Brain microvascular endothelial cell (primary cell): Measurements from ENCODE around the gene ASCC2.
A peak's percentile ranks its signal among the peaks of the same experiment; 100 is the strongest.
"Not testable (repeated sequence)": the region's sequence is repeated elsewhere in the genome, so short reads cannot be mapped to it uniquely, and the experiment has no call there.

Experiments
- DNase-seq: peaks from one replicate; pipeline ENCODE4 v3.0.0-alpha.2; 2020
- H3K27ac ChIP-seq: fragments of 250-450 bp; sonication (Bioruptor Pico); 2 replicates; pipeline ENCODE4 v1.5.1; 2020; ENCODE audit warnings: mild to moderate bottlenecking, moderate library complexity
- H3K27me3 ChIP-seq: fragments of 250-450 bp; sonication (Bioruptor Pico); replicated peaks from 2 replicates; pipeline ENCODE4 v1.5.1; 2020; ENCODE audit warnings: mild to moderate bottlenecking
- H3K36me3 ChIP-seq: fragments of 250-450 bp; sonication (Bioruptor Pico); replicated peaks from 2 replicates; pipeline ENCODE4 v1.5.1; 2020; ENCODE audit warnings: mild to moderate bottlenecking
- H3K4me3 ChIP-seq: 2 replicates; pipeline ENCODE4 v1.5.1; 2011; ENCODE audit warnings: low read depth, mild to moderate bottlenecking, control low read depth, low read length, moderate library complexity
- CTCF ChIP-seq: IDR thresholded peaks from 2 replicates; pipeline ENCODE4 v1.5.1; 2011; ENCODE audit warnings: low read depth, mild to moderate bottlenecking, moderate library complexity, low read length, control low read depth, inconsistent platforms; ENCODE audit errors: missing control alignments
- in situ Hi-C: cut with HindIII; loops from 2 replicates; pipeline ENCODE4 v1.10.0; 2017; ENCODE audit warnings: low sequenced_read_pairs, low pct_ligation_motif_present

ASCC2 gene

GRCh38 chr22:29830585-29830984 lies 7.5 kb downstream of the ASCC2 start:
- H3K27me3 ChIP-seq, result no peaks in the 10 kb centered on the region
- DNase-seq, result no peak
- in situ Hi-C loops, result no loop called here
- no peak overlapping the region for H3K4me3 ChIP-seq
- peaks cover 27% of the 10 kb centered on the region for H3K36me3 ChIP-seq
- H3K27ac ChIP-seq, result no peak overlapping the region
- TF ChIP-seq CTCF, result no peak

- DNase-seq, result peak; percentile 69
- H3K4me3 ChIP-seq, H3K27ac ChIP-seq, in situ Hi-C loops, H3K27me3 ChIP-seq: not testable (repeated sequence)
- H3K36me3 ChIP-seq, result peaks cover 34% of the 10 kb centered on the region
These were observed 10.3 kb downstream of the ASCC2 start for GRCh38 chr22:29827726-29828125.

- TF ChIP-seq CTCF, result no peak
- in situ Hi-C loops, result no loop called here
These were observed 11.0 kb downstream of the ASCC2 start for GRCh38 chr22:29827091-29827490.

GRCh38 chr22:29825578-29825977 lies 12.5 kb downstream of the ASCC2 start:
- peaks cover 27% of the 10 kb centered on the region for H3K36me3 ChIP-seq
- no peak for TF ChIP-seq CTCF
- in situ Hi-C loops, result no loop called here
- no peak overlapping the region for H3K27ac ChIP-seq
- no peak overlapping the region for H3K4me3 ChIP-seq
- no peaks in the 10 kb centered on the region for H3K27me3 ChIP-seq
- DNase-seq, result no peak

More at GRCh38 chr22:29827091-29827490, 11.0 kb downstream of the ASCC2 start:
- Histone ChIP-seq H3K36me3 (peaks cover 35% of the 10 kb centered on the region), H3K27me3 (no peaks in the 10 kb centered on the region), H3K4me3 (no peak overlapping the region), H3K27ac (no peak overlapping the region)
- peak; percentile 42 for DNase-seq

- in situ Hi-C loops, result no loop called here
- no peak overlapping the region for H3K27ac ChIP-seq
- H3K27me3 ChIP-seq, result no peaks in the 10 kb centered on the region
- no peak for DNase-seq
- TF ChIP-seq CTCF, result no peak
- H3K4me3 ChIP-seq, result no peak overlapping the region
- H3K36me3 ChIP-seq, result peaks cover 22% of the 10 kb centered on the region
These were observed 13.4 kb downstream of the ASCC2 start for GRCh38 chr22:29824677-29825076.

GRCh38 chr22:29821291-29822016 lies 16.6 kb downstream of the ASCC2 start:
- Histone ChIP-seq H3K27me3 (no peaks in the 10 kb centered on the region), H3K27ac (peak overlapping the region; percentile 58), H3K36me3 (peaks cover 34% of the 10 kb centered on the region), H3K4me3 (no peak overlapping the region)
- TF ChIP-seq CTCF, result peak; percentile 2
- peak; percentile 100 for DNase-seq
- in situ Hi-C loops, result no loop called here
